ENCODE measurements around the gene CASP14.

Gene CASP14
- long read RNA-seq: 0 reads

- no peaks in the 10 kb centered on the region for H3K27me3 ChIP-seq (ENCODE audit: insufficient read depth, poor library complexity, severe bottlenecking)
- no peak for DNase-seq (ENCODE audit: low read depth in 1 of 2, low spot score in 1 of 2)
- TF ChIP-seq GABPA (IDR thresholded peaks at IDR 0.05; ENCODE audit: low read depth) (no peak), SPI1 (IDR thresholded peaks at IDR 0.05; ENCODE audit: borderline replicate concordance, low read depth) (no peak), REST (IDR thresholded peaks at IDR 0.05; ENCODE audit: insufficient replicate concordance, low read depth) (no peak), CTCF (IDR thresholded peaks at IDR 0.05; ENCODE audit: insufficient read depth, low read length) (no peak), POLR2AphosphoS5 (IDR thresholded peaks at IDR 0.05; ENCODE audit: low read depth) (no peak)
- no peak within 1 kb of the TSS for H3K27ac ChIP-seq (replicated peaks)
- H3K4me3 ChIP-seq (replicated peaks; ENCODE audit: insufficient read depth, low read length): no peak within 1 kb of the TSS
Observed at GRCh38 chr19:15048885-15049541, at the start of gene CASP14. Gene CASP14 (plus strand): TSS chr19:15049480. CDS start chr19:15052252, 2,772 bp downstream.

GRCh38 chr19:15008308-15008707 is 41.0 kb upstream of the CASP14 start:
- Histone ChIP-seq H3K4me3 (replicated peaks; ENCODE audit: insufficient read depth, low read length) (no peak overlapping the region), H3K27me3 (ENCODE audit: insufficient read depth, poor library complexity, severe bottlenecking) (peaks cover 3% of the 10 kb centered on the region), H3K27ac (replicated peaks) (no peak overlapping the region)
- no peak for DNase-seq (ENCODE audit: low read depth in 1 of 2, low spot score in 1 of 2)
- no peak for TF ChIP-seq SPI1 (IDR thresholded peaks at IDR 0.05; ENCODE audit: borderline replicate concordance, low read depth)
- TF ChIP-seq REST (IDR thresholded peaks at IDR 0.05; ENCODE audit: insufficient replicate concordance, low read depth): no peak
- TF ChIP-seq GABPA (IDR thresholded peaks at IDR 0.05; ENCODE audit: low read depth): no peak
- no peak for TF ChIP-seq POLR2AphosphoS5 (IDR thresholded peaks at IDR 0.05; ENCODE audit: low read depth)
- no peak for TF ChIP-seq CTCF (IDR thresholded peaks at IDR 0.05; ENCODE audit: insufficient read depth, low read length)

- Histone ChIP-seq H3K4me3 (replicated peaks; ENCODE audit: insufficient read depth, low read length) (no peak overlapping the region), H3K27me3 (ENCODE audit: insufficient read depth, poor library complexity, severe bottlenecking) (peaks cover 3% of the 10 kb centered on the region)
- no peak for DNase-seq (ENCODE audit: low read depth in 1 of 2, low spot score in 1 of 2)
Observed at GRCh38 chr19:15010501-15011300, 38.6 kb upstream of the CASP14 start.

More at GRCh38 chr19:15010501-15011300, 38.6 kb upstream of the CASP14 start:
- no peak overlapping the region for H3K27ac ChIP-seq (replicated peaks)
- no peak for TF ChIP-seq GABPA (IDR thresholded peaks at IDR 0.05; ENCODE audit: low read depth)
- TF ChIP-seq CTCF (IDR thresholded peaks at IDR 0.05; ENCODE audit: insufficient read depth, low read length): no peak

Measured in HL-60 (cell line).